Posterior cingulate gyrus (tissue), 11 donors: ENCODE measurements around the gene TBC1D5.
"Not testable (repeated sequence)": the region's sequence is repeated elsewhere in the genome, so short reads cannot be mapped to it uniquely, and the experiment has no call there.

Experiments
- DNase-seq, 10 donors: peaks; one replicate each; pipeline versions ENCODE4 v3.0.0 to v3.0.0-alpha.2; 2020 to 2021; ENCODE audit warnings: mixed read lengths in 3 of 10
- intact Hi-C: fragments of 100-400 bp; cut with DNase I; formaldehyde crosslinking; loops from one replicate; pipeline ENCODE4 v1.15.1; 2023

Gene TBC1D5

GRCh38 chr3:17133632-17134545 lies 608.5 kb downstream of the TBC1D5 start:
- peak in 1 of 10 donors; percentile 41 for DNase-seq
- intact Hi-C loops, result no loop called here

- DNase-seq, result no peak
- intact Hi-C loops, result no loop called here
Observed at GRCh38 chr3:17132286-17133115, 609.9 kb downstream of the TBC1D5 start.

GRCh38 chr3:17130956-17131355 lies 611.5 kb downstream of the TBC1D5 start:
- peak in 1 of 10 donors; percentile 22 for DNase-seq
- intact Hi-C loops, result no loop called here

GRCh38 chr3:17129556-17129955 lies 612.9 kb downstream of the TBC1D5 start:
- no peak for DNase-seq
- intact Hi-C loops, result no loop called here

- intact Hi-C loops, result not testable (repeated sequence)
- peak in 1 of 10 donors; percentile 11 for DNase-seq
Observed at GRCh38 chr3:17128671-17129070, 613.8 kb downstream of the TBC1D5 start.

- DNase-seq, result no peak
- intact Hi-C loops, result no loop called here
Observed at GRCh38 chr3:17125738-17126442, 616.5 kb downstream of the TBC1D5 start.

GRCh38 chr3:17122758-17123157 lies 619.7 kb downstream of the TBC1D5 start:
- no peak for DNase-seq

GRCh38 chr3:17121336-17121735 lies 621.1 kb downstream of the TBC1D5 start:
- intact Hi-C loops, result no loop called here
- no peak for DNase-seq

More at GRCh38 chr3:17122758-17123157, 619.7 kb downstream of the TBC1D5 start:
- intact Hi-C loops, result no loop called here

GRCh38 chr3:17120115-17120514 lies 622.3 kb downstream of the TBC1D5 start:
- intact Hi-C loops, result no loop called here

GRCh38 chr3:17119201-17120072 lies 623.0 kb downstream of the TBC1D5 start:
- DNase-seq, result no peak
- intact Hi-C loops, result no loop called here

More at GRCh38 chr3:17120115-17120514, 622.3 kb downstream of the TBC1D5 start:
- no peak for DNase-seq

GRCh38 chr3:17118771-17119170 lies 623.7 kb downstream of the TBC1D5 start:
- intact Hi-C loops, result no loop called here

GRCh38 chr3:17116007-17116600 lies 626.3 kb downstream of the TBC1D5 start:
- no peak for DNase-seq
- intact Hi-C loops, result no loop called here

More at GRCh38 chr3:17118771-17119170, 623.7 kb downstream of the TBC1D5 start:
- DNase-seq, result no peak

GRCh38 chr3:17115186-17115585 lies 627.2 kb downstream of the TBC1D5 start:
- intact Hi-C loops, result no loop called here
- no peak for DNase-seq

GRCh38 chr3:17111586-17111985 lies 630.8 kb downstream of the TBC1D5 start:
- intact Hi-C loops, result no loop called here
- DNase-seq, result no peak

GRCh38 chr3:17110660-17111396 lies 631.6 kb downstream of the TBC1D5 start:
- intact Hi-C loops, result no loop called here
- DNase-seq, result no peak
